ENCODE results near the gene USP12.

GRCh38 chr13:27192973-27193372 is 21.4 kb upstream of the USP12 start:
- TF ChIP-seq CTCF (conservative IDR thresholded peaks at IDR 0.05; ENCODE audit: low read length) (no peak), EZH2phosphoT487 (IDR thresholded peaks at IDR 0.05; ENCODE audit: borderline replicate concordance) (no peak)

All from Loucy (cell line).